ENCODE results near the gene STUB1.

DNA sequence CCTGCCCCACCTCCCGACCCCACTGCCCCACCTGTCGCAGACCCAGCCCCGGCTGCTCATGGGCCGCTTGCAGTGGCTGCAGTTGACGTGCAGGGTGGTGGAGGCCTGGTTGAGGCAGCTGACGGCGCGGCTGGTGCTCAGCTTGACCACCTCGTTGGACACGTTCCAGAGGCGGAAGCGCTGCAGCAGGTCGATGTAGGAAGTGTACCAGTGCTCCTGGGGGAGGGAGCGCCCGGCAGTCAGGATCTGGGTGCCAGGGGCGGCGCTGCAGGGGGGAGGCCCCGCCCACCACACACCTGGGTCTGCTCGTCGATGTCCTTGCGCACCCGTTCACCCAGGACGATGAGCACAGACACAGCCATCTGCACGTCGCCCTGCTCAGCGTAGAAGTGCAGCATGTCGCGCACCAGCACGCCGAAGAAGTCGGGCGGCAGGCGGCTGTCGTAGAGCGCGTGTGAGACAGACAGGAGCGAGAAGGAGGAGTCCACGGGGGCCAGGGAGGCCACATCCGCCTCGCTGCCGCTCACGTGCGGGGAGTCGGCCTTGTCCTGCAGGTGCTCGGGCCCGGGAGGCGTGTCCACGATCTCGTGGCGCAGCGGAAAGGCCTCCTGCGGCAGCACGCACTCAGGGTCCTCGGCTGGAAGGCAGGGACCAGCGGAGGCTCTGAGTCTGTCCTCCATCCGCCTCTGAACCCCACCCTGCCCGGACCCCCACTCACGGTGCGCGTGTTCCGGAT is 4.9 kb downstream of the STUB1 start:
- TF ChIP-seq YY1 (IDR thresholded peaks at IDR 0.05; ENCODE audit: insufficient read depth, insufficient read length) (no peak), SUZ12 (IDR thresholded peaks at IDR 0.05; ENCODE audit: extremely low read depth, insufficient read depth, insufficient read length) (no peak)

Data from NT2/D1 (cell line).